Stimulated activated CD4-positive, alpha-beta T cell treated with anti-CD3 and anti-CD28 coated beads, Interleukin-1b, Interleukin-23, amount 100 ng/mL, for 24 hours (primary cell): ENCODE data around the gene CDK5.
"Not testable (repeated sequence)": the region's sequence is repeated elsewhere in the genome, so short reads cannot be mapped to it uniquely, and the experiment has no call there.

Experiments used
- DNase-seq, 4 experiments: peaks; one replicate each; pipeline ENCODE4 v3.0.0-alpha.2; 2020; ENCODE audit warnings: low read depth in 4 of 4, low spot score in 1 of 4

Gene CDK5

GRCh38 chr7:151035902-151036301 is 21.8 kb downstream of the CDK5 start:
- no peak for DNase-seq

GRCh38 chr7:151035026-151035717 is 22.5 kb downstream of the CDK5 start:
- no peak for DNase-seq

- no peak for DNase-seq
Measured at GRCh38 chr7:151034312-151035025, 23.2 kb downstream of the CDK5 start.

- DNase-seq: no peak
Measured at GRCh38 chr7:151033864-151034249, 23.8 kb downstream of the CDK5 start.

GRCh38 chr7:151032936-151033863 is 24.5 kb downstream of the CDK5 start:
- no peak for DNase-seq

- DNase-seq: no peak
Measured at GRCh38 chr7:151031011-151031410, 26.7 kb downstream of the CDK5 start.

GRCh38 chr7:151028948-151029501 is 28.7 kb downstream of the CDK5 start:
- no peak for DNase-seq

GRCh38 chr7:151028131-151028947 is 29.4 kb downstream of the CDK5 start, which contains the start of gene ABCB8:
ABCB8 (plus strand) TSS chr7:151028450; CDS start chr7:151028516, 66 bp downstream.
- peak; percentile 91 to 98 (median 95) for DNase-seq

- not testable (repeated sequence) for DNase-seq
Measured at GRCh38 chr7:151027728-151028130, 30.0 kb downstream of the CDK5 start.

GRCh38 chr7:151026771-151027727 is 30.6 kb downstream of the CDK5 start:
- not testable (repeated sequence) for DNase-seq

GRCh38 chr7:151025924-151026671 is 31.6 kb downstream of the CDK5 start:
- DNase-seq: no peak

- DNase-seq: no peak
Measured at GRCh38 chr7:151024435-151025056, 33.2 kb downstream of the CDK5 start, which contains the start of gene ATG9B. ATG9B (minus strand) TSS chr7:151024494; CDS start chr7:151024423, 71 bp downstream.

- no peak for DNase-seq
Measured at GRCh38 chr7:151023232-151023631, 34.5 kb downstream of the CDK5 start.

- no peak for DNase-seq
Measured at GRCh38 chr7:151020231-151020630, 37.5 kb downstream of the CDK5 start.

GRCh38 chr7:151019130-151019447 is 38.6 kb downstream of the CDK5 start:
- no peak for DNase-seq

GRCh38 chr7:151018421-151019129 is 39.1 kb downstream of the CDK5 start:
- DNase-seq: no peak

GRCh38 chr7:151017953-151018420 is 39.7 kb downstream of the CDK5 start:
- DNase-seq: peak; percentile 61 to 77 (median 74)
